NCI-H1417 treated with DMSO at 0.1 percent for 48 hours (cell line): ENCODE results near the gene KCNMB3.

Experiments used
- DNase-seq: peaks from one replicate; lab custom pipeline; 2025; lab: John Stamatoyannopoulos, UW

The KCNMB3 gene

GRCh38 chr3:179196098-179196497 lies 54.8 kb downstream of the KCNMB3 start:
- no peak for DNase-seq

GRCh38 chr3:179194931-179195330 lies 56.0 kb downstream of the KCNMB3 start:
- DNase-seq = no peak
